Measurements from ENCODE around the gene ADAMTS12. TPM values are rescaled to one million over a fixed set of nuclear protein-coding genes. Genes with fewer than 3 reads are reported as not detected.

The ADAMTS12 gene, protein sequence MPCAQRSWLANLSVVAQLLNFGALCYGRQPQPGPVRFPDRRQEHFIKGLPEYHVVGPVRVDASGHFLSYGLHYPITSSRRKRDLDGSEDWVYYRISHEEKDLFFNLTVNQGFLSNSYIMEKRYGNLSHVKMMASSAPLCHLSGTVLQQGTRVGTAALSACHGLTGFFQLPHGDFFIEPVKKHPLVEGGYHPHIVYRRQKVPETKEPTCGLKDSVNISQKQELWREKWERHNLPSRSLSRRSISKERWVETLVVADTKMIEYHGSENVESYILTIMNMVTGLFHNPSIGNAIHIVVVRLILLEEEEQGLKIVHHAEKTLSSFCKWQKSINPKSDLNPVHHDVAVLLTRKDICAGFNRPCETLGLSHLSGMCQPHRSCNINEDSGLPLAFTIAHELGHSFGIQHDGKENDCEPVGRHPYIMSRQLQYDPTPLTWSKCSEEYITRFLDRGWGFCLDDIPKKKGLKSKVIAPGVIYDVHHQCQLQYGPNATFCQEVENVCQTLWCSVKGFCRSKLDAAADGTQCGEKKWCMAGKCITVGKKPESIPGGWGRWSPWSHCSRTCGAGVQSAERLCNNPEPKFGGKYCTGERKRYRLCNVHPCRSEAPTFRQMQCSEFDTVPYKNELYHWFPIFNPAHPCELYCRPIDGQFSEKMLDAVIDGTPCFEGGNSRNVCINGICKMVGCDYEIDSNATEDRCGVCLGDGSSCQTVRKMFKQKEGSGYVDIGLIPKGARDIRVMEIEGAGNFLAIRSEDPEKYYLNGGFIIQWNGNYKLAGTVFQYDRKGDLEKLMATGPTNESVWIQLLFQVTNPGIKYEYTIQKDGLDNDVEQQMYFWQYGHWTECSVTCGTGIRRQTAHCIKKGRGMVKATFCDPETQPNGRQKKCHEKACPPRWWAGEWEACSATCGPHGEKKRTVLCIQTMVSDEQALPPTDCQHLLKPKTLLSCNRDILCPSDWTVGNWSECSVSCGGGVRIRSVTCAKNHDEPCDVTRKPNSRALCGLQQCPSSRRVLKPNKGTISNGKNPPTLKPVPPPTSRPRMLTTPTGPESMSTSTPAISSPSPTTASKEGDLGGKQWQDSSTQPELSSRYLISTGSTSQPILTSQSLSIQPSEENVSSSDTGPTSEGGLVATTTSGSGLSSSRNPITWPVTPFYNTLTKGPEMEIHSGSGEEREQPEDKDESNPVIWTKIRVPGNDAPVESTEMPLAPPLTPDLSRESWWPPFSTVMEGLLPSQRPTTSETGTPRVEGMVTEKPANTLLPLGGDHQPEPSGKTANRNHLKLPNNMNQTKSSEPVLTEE (N-terminal part only)
- 2.2 and 2.4 TPM in 2 replicates for total RNA-seq

DNA sequence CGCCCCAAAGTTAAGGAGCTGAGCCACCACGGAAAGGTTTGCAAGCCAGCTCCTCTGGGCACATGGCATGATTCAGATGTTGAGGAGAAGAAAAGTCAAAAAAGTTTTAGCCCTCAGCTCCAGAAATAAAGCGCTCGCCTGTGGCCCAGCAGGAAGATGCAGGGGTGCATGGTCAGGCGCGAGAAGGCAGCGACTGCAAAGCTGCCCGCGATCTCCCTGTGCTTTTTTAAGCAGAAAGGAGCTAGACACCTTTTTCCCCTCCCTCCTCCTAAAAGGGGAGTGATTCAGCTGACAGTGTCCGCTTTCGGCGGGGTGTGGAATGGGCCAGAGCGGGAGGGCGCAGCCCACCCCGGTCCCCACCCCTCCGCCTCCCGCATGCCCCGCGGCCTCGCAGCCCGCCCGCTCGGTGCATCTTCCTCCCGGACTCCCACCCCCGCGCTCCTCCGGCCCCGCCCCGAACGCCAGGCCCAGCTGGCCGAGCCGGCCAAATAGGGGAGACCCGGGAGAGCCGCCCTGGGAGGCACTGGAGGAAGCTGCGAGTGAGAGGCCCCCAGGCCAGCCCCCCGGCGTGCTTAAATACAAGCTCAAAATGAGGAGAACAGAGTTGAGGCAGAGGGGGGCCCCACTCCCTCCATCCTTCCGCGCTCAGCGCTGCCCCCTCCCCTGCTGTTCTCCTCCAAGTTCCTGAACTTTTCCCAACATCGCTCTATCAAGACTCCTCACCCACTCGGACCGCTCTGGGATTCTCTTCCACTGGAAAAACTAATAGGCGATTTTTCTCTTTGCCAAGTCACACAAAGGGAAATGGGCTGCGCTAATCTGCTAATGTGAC is at the start of gene ADAMTS12:
TSS of gene ADAMTS12 (minus strand) at position 203 of the 832 bp plus-strand sequence. CDS start at position 69, 134 bp downstream.

DNA sequence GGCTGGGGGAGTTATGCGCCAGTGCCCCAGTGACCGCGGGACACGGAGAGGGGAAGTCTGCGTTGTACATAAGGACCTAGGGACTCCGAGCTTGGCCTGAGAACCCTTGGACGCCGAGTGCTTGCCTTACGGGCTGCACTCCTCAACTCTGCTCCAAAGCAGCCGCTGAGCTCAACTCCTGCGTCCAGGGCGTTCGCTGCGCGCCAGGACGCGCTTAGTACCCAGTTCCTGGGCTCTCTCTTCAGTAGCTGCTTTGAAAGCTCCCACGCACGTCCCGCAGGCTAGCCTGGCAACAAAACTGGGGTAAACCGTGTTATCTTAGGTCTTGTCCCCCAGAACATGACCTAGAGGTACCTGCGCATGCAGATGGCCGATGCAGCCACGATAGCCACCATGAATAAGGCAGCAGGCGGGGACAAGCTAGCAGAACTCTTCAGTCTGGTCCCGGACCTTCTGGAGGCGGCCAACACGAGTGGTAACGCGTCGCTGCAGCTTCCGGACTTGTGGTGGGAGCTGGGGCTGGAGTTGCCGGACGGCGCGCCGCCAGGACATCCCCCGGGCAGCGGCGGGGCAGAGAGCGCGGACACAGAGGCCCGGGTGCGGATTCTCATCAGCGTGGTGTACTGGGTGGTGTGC is 44.7 kb upstream of the ADAMTS12 start, which contains the start of gene RXFP3:
TSS of gene RXFP3 (plus strand) at position 6 of the 636 bp plus-strand sequence. CDS start at position 361, 355 bp downstream.

Other genes with a start within 250 kb of the ADAMTS12 start
- not detected in 2 replicates for gene RXFP3, start 44.4 kb upstream of the ADAMTS12 start, total RNA-seq
- 0.11 TPM in 1 of 2 replicates, not detected in the other for gene SLC45A2, start 92.7 kb upstream of the ADAMTS12 start, total RNA-seq
- 9.4 and 13.4 TPM in 2 replicates for gene AMACR, start 116.1 kb upstream of the ADAMTS12 start, total RNA-seq
- 1.1 and 1.4 TPM in 2 replicates for gene C1QTNF3, start 151.2 kb upstream of the ADAMTS12 start, total RNA-seq